Psoas muscle (tissue), 7 donors: ENCODE measurements around the gene LOC128125822.

Experiments used
- ATAC-seq, 4 donors: fragments of 200-7000 bp; cut with Tn5 transposase; one replicate each; pipeline ENCODE4 v1.9.1; 2020; ENCODE audit warnings: moderate library complexity in 3 of 4, mild to moderate bottlenecking in 2 of 4
- DNase-seq, 2 donors: peaks; one replicate each; pipeline ENCODE4 v3.0.0-alpha.2; 2020
- H3K27ac ChIP-seq: fragments of 200-600 bp; one replicate; pipeline ENCODE4 v1.8.0; 2022
- H3K27me3 ChIP-seq, 3 donors: fragments of 200-600 bp in 1 of 3; one replicate each; pipeline versions ENCODE4 v1.6.1 to v1.8.0; 2013 to 2022; ENCODE audit warnings: low read length in 2 of 3, mild to moderate bottlenecking in 2 of 3, moderate library complexity in 1 of 3; ENCODE audit not compliant: insufficient read depth in 3 of 3
- H3K36me3 ChIP-seq, 2 donors: fragments of 200-600 bp in 1 of 2; one replicate each; pipeline versions ENCODE4 v1.6.1 to v1.8.0; 2013 to 2022; ENCODE audit warnings: low read depth in 1 of 2, mild to moderate bottlenecking in 1 of 2, moderate library complexity in 1 of 2; ENCODE audit not compliant: insufficient read depth in 1 of 2
- H3K4me1 ChIP-seq: fragments of 200-600 bp; one replicate; pipeline ENCODE4 v1.8.0; 2022
- H3K4me3 ChIP-seq: fragments of 200-600 bp; one replicate; pipeline ENCODE4 v1.8.0; 2022; ENCODE audit warnings: mild to moderate bottlenecking
- H3K9me3 ChIP-seq: fragments of 200-600 bp; one replicate; pipeline ENCODE4 v1.8.0; 2022
- CTCF ChIP-seq: fragments of 200-600 bp; IDR thresholded peaks from one replicate; pipeline ENCODE4 v1.8.0; 2022; ENCODE audit warnings: antibody characterized with exemption
- WGBS, 3 donors: extraction: QIAGEN DNeasy Blood & Tissue Kit; methylation state at CpG; one replicate each; pipeline versions ENCODE4 v1.1.6 to v1.1.7; 2013; 5-methylcytosine and 5-hydroxymethylcytosine counted together
- intact Hi-C, 2 donors: fragments of 100-400 bp; cut with DNase I; formaldehyde crosslinking; loops; one replicate each; pipeline versions ENCODE4 v1.11.0 to v1.14.2; 2022
- donor health status: healthy with polysubstance abuse.
- donor health status: DM: no; HTN: no; CAD: no; lungs with moderate emphysema.
- donor health status: Bipolar disorder and iron deficiency.
- donor health status: healthy.
- donor health status: DM: yes; HTN: yes; CAD: no.
- donor health status: DM: no; HTN: no; CAD: no.
- donor health status: DM: yes; HTN: yes; CAD: no.

LOC128125822 gene

GRCh38 chr6:63565727-63566596, 6.3 kb upstream of the LOC128125822 start:
- no peak overlapping the region for H3K4me3 ChIP-seq
- H3K9me3 ChIP-seq = no peaks in the 10 kb centered on the region
- no peaks in the 10 kb centered on the region for H3K36me3 ChIP-seq
- 55 to 63% (median 62%) methylated on average over 4 of the region's 4 CpGs for WGBS, 3 donors
- ATAC-seq (no peak), DNase-seq (no peak)
- intact Hi-C loops = no loop called here
- no peak for TF ChIP-seq CTCF
- H3K27ac ChIP-seq = peak overlapping the region; percentile 67
- H3K27me3 ChIP-seq = no peaks in the 10 kb centered on the region
- peaks cover 23% of the 10 kb centered on the region for H3K4me1 ChIP-seq

- DNase-seq = no peak
- no peak for TF ChIP-seq CTCF
- Histone ChIP-seq H3K9me3 (no peaks in the 10 kb centered on the region), H3K4me1 (peaks cover 21% of the 10 kb centered on the region), H3K27ac (no peak overlapping the region), H3K4me3 (no peak overlapping the region), H3K36me3 (no peaks in the 10 kb centered on the region), H3K27me3 (no peaks in the 10 kb centered on the region)
- 94 to 100% (median 94%) methylated on average over 1 of the region's 1 CpG for WGBS, 3 donors
- ATAC-seq = no peak
- intact Hi-C loops = no loop called here
These were observed 4.3 kb upstream of the LOC128125822 start for GRCh38 chr6:63567966-63568365.

GRCh38 chr6:63571361-63572043, 778 bp upstream of the LOC128125822 start:
- DNase-seq (peak; percentile 58 to 81), ATAC-seq (peak; percentile 37 to 64 (median 62))
- no peak for TF ChIP-seq CTCF
- H3K4me3 ChIP-seq = peak overlapping the region; percentile 95
- H3K27me3 ChIP-seq = no peaks in the 10 kb centered on the region
- intact Hi-C loops = loop anchor here (5.0 to 10.0 kb wide), 5 partner anchors 66 to 219 kb away; partner anchors contain the start of gene PHF3 (in 1 of the 2)
- H3K9me3 ChIP-seq = no peaks in the 10 kb centered on the region
- peak overlapping the region; percentile 99 for H3K27ac ChIP-seq
- 14 to 20% (median 17%) methylated on average over 20 of the region's 20 CpGs for WGBS, 3 donors
- H3K4me1 ChIP-seq = peaks cover 11% of the 10 kb centered on the region
- peaks cover 0 to 4% of the 10 kb centered on the region in 2 donors for H3K36me3 ChIP-seq

- Histone ChIP-seq H3K9me3 (no peaks in the 10 kb centered on the region), H3K27me3 (no peaks in the 10 kb centered on the region), H3K27ac (peak overlapping the region; percentile 99), H3K4me1 (peaks cover 23% of the 10 kb centered on the region), H3K4me3 (peak overlapping the region; percentile 95), H3K36me3 (peaks cover 2 to 16% of the 10 kb centered on the region in 2 donors)
- ATAC-seq (peak; percentile 11 to 28 (median 14)), DNase-seq (no peak)
- intact Hi-C loops = loop anchor here (5.0 to 10.0 kb wide), 5 partner anchors 65 to 220 kb away; partner anchors contain the start of gene PHF3 (in 1 of the 2)
- 0% methylated on average over 35 to 42 of the region's 42 CpGs for WGBS, 3 donors
- no peak for TF ChIP-seq CTCF
These were observed 431 bp downstream of the LOC128125822 start for GRCh38 chr6:63572747-63573075.
